Endothelial cell of umbilical vein (primary cell): ENCODE results near the gene GFPT2. TPM values are rescaled to one million over a fixed set of nuclear protein-coding genes. Genes with fewer than 3 reads are reported as not detected.

Source experiments
- BruUV-seq: library from RNA; stranded (reverse); fragments of 400-500 nt; replicated peaks from 2 replicates; lab custom pipeline; 2021; lab: Mats Ljungman, UMichigan
- CTCF ChIA-PET: fragments of 300-600, 350-600 bp; sonication (Branson Sonifier 250); formaldehyde crosslinking; loops from one replicate; lab custom pipeline; 2021; ENCODE audit warnings: antibody characterized with exemption, inconsistent platforms; lab: Charles Lee
- POLR2A ChIA-PET: fragments of 300-600, 350-600 bp; sonication (Branson Sonifier 250); formaldehyde crosslinking; loops from one replicate; lab custom pipeline; 2021; ENCODE audit warnings: antibody characterized with exemption, inconsistent platforms; lab: Charles Lee
- DNase-seq: peaks from one replicate; pipeline ENCODE4 v3.0.0-alpha.2; 2011; ENCODE audit warnings: low read depth, low spot score
- FAIRE-seq: peaks from 2 replicates; lab custom pipeline; 2011; peaks lifted over from hg19 to GRCh38; lab: Jason Lieb, UNC
- H2AFZ ChIP-seq: 2 replicates; pipeline ENCODE4 v1.6.0; 2012; ENCODE audit warnings: low read depth, low read length, control low read depth, inconsistent platforms
- H3K27ac ChIP-seq: 2 replicates; pipeline ENCODE4 v1.5.1; 2011; ENCODE audit warnings: low read depth, mild to moderate bottlenecking, control low read depth, low read length, moderate library complexity; ENCODE audit not compliant: insufficient read depth
- H3K27me3 ChIP-seq, 2 experiments: 2 replicates each; pipeline versions ENCODE4 v1.6.0 to v1.6.1; 2011; ENCODE audit warnings: low read length in 2 of 2, mixed read lengths in 1 of 2; ENCODE audit not compliant: control insufficient read depth in 2 of 2, insufficient read depth in 2 of 2
- H3K36me3 ChIP-seq, 2 experiments: 2 replicates in 1 of 2; 3 replicates in 1 of 2; pipeline ENCODE4 v1.5.1; 2011; ENCODE audit warnings: low read length in 2 of 2, mild to moderate bottlenecking in 1 of 2, moderate library complexity in 1 of 2; ENCODE audit not compliant: control insufficient read depth in 2 of 2, insufficient read depth in 2 of 2; ENCODE audit errors: extremely low read depth in 1 of 2
- H3K4me1 ChIP-seq: 3 replicates; pipeline ENCODE4 v1.5.1; 2011; ENCODE audit warnings: mild to moderate bottlenecking, low read length; ENCODE audit not compliant: control insufficient read depth, insufficient read depth; ENCODE audit errors: extremely low read depth
- H3K4me2 ChIP-seq: 2 replicates; pipeline ENCODE4 v1.6.1; 2011; ENCODE audit warnings: low read length, control low read depth, mixed read lengths; ENCODE audit not compliant: insufficient read depth
- H3K4me3 ChIP-seq, 3 experiments: fragments of 200-600 bp in 1 of 3; sonication (generic), shearing (Covaris generic) in 1 of 3; replicated peaks in 1 of 3; 2 replicates each; pipeline ENCODE4 v1.5.1; 2011 to 2016; ENCODE audit warnings: control low read depth in 3 of 3, low read length in 3 of 3, mild to moderate bottlenecking in 2 of 3, inconsistent platforms in 1 of 3, low read depth in 1 of 3, moderate library complexity in 1 of 3; ENCODE audit not compliant: insufficient read depth in 1 of 3
- H3K79me2 ChIP-seq: 2 replicates; pipeline ENCODE4 v1.6.0; 2012; ENCODE audit warnings: low read length, inconsistent platforms; ENCODE audit not compliant: control insufficient read depth, insufficient read depth
- H3K9ac ChIP-seq: replicated peaks from 2 replicates; pipeline ENCODE3; 2011; ENCODE audit warnings: low read length, control low read depth; ENCODE audit not compliant: insufficient read depth; ENCODE audit errors: extremely low read depth
- H3K9me1 ChIP-seq: replicated peaks from 3 replicates; pipeline ENCODE4 v1.6.0; 2011; ENCODE audit warnings: mild to moderate bottlenecking, low read length; ENCODE audit not compliant: control insufficient read depth, insufficient read depth; ENCODE audit errors: extremely low read depth
- H3K9me3 ChIP-seq: replicated peaks from 2 replicates; pipeline ENCODE4 v1.5.1; 2012; ENCODE audit warnings: low read length, inconsistent platforms; ENCODE audit not compliant: control insufficient read depth, insufficient read depth
- H4K20me1 ChIP-seq: replicated peaks from 2 replicates; pipeline ENCODE3; 2011; ENCODE audit warnings: mild to moderate bottlenecking, low read length; ENCODE audit not compliant: control insufficient read depth, insufficient read depth; ENCODE audit errors: extremely low read depth
- EZH2 ChIP-seq: IDR thresholded peaks from 2 replicates; pipeline ENCODE4 v1.6.1; 2012; ENCODE audit warnings: borderline replicate concordance, low read depth, mild to moderate bottlenecking, moderate library complexity, low read length, inconsistent platforms; ENCODE audit not compliant: severe bottlenecking
- FOS ChIP-seq: IDR thresholded peaks from 2 replicates; pipeline ENCODE4 v1.6.1; 2011; ENCODE audit warnings: mild to moderate bottlenecking, low read length, moderate library complexity, borderline replicate concordance; ENCODE audit not compliant: insufficient read depth
- GATA2 ChIP-seq: IDR thresholded peaks from 2 replicates; pipeline ENCODE4 v1.7.0; 2011; ENCODE audit warnings: low read depth, mild to moderate bottlenecking, moderate library complexity, mixed read lengths, low read length; ENCODE audit not compliant: insufficient read length, insufficient read depth
- JUN ChIP-seq: IDR thresholded peaks from 2 replicates; pipeline ENCODE4 v1.6.1; 2011; ENCODE audit warnings: borderline replicate concordance, low read depth; ENCODE audit not compliant: insufficient read length, insufficient read depth
- MYC ChIP-seq: IDR thresholded peaks from one replicate; pipeline ENCODE4 v1.6.1; 2011; ENCODE audit warnings: mild to moderate bottlenecking, low read depth, low read length
- POLR2A ChIP-seq: IDR thresholded peaks from 2 replicates; pipeline ENCODE4 v1.6.1; 2012; ENCODE audit warnings: low read depth, mild to moderate bottlenecking, control low read depth, low read length
- POLR2AphosphoS5 ChIP-seq: IDR thresholded peaks from 2 replicates; pipeline ENCODE4 v1.6.1; 2012; ENCODE audit warnings: low read depth, mild to moderate bottlenecking, control low read depth, low read length, moderate library complexity; ENCODE audit not compliant: insufficient read depth
- dilution Hi-C: fragments of 300-500 bp; cut with MboI; formaldehyde crosslinking; loops from one replicate; pipeline ENCODE4 v1.15.0; 2019; ENCODE audit warnings: low sequenced_read_pairs; ENCODE audit not compliant: extremely low pct_ligation_motif_present
- intact Hi-C: fragments of 100-400 bp; cut with micrococcal nuclease; formaldehyde crosslinking; loops from one replicate; pipeline ENCODE4 v1.10.0; 2022
- polyA plus RNA-seq, 4 experiments: library from polyadenylated mRNA; depleted of rRNA in 3 of 4; stranded (reverse) in 3 of 4; unstranded in 1 of 4; fragments of >200 nt; gene quantifications; 2 replicates each; pipeline versions ENCODE4 v1.2.1 to v1.2.3, GENCODE V29; 2011 to 2012; ENCODE audit warnings: missing spikeins in 1 of 4
- total RNA-seq: library from RNA; stranded (reverse); gene quantifications from 2 replicates; pipeline ENCODE4 v1.2.3, GENCODE V29; 2021
- TF ChIP-seq, protein P1 (sequence below): IDR thresholded peaks from 2 replicates; pipeline ENCODE4 v1.6.1; 2011; ENCODE audit not compliant: insufficient read depth, insufficient read length
- TF ChIP-seq, protein P2 (sequence below), 2 donors: IDR thresholded peaks; 1 replicate in 1 of 2; 2 replicates in 1 of 2; pipeline ENCODE4 v1.5.1; 2011; ENCODE audit warnings: low read length in 2 of 2, mild to moderate bottlenecking in 2 of 2, moderate library complexity in 2 of 2, control low read depth in 1 of 2, inconsistent platforms in 1 of 2, low read depth in 1 of 2; ENCODE audit not compliant: insufficient read depth in 1 of 2; ENCODE audit errors: extremely low read depth in 1 of 2

Gene GFPT2
- total and polyA plus RNA-seq, 2 donors (not counting 3 experiments of a cell fraction or from before 2014, with no cell fraction given), result 4.3 to 4.5 TPM

DNA sequence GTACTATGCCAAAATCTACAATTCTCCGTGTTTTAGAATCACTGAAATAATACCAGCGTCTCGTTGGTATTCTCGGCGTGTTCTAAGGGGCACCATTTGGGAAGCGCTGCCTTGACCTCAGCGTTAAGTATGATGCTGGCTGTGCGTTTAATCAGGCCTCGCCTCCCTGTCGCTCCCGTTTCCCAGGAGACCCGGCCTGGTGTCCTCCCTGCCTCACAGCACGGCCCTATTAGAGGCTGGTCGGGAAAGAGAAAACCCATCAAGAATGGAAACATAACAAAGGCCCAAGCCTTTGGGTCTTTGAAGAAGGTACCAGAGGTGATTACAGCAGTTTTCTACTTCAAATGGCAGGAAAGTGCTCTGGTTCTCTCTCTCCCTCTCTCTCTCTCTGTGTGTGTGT is 30.0 kb downstream of the GFPT2 start:
- CTCF ChIA-PET, result interaction anchor here (2.3 kb wide), 1 partner anchor 7 kb away, joined by 15 read pairs; no protein-coding TSS in a partner anchor
- no peak overlapping the region for H3K4me3 ChIP-seq
- no TSS peak for BruUV-seq
- intact Hi-C loops, result no loop called here
- H3K27ac ChIP-seq, result no peak overlapping the region
- dilution Hi-C loops, result no loop called here
- no peaks in the 10 kb centered on the region for H3K4me1 ChIP-seq
- no peaks in the 10 kb centered on the region for H3K9me1 ChIP-seq
- H3K36me3 ChIP-seq, result no peaks in the 10 kb centered on the region
- POLR2A ChIA-PET, result no interaction called here
- no peaks in the 10 kb centered on the region for H4K20me1 ChIP-seq
- no peaks in the 10 kb centered on the region for H3K9me3 ChIP-seq
- no peaks in the 10 kb centered on the region for H3K27me3 ChIP-seq
- FAIRE-seq, result no peak
- TF ChIP-seq, protein P1, sequence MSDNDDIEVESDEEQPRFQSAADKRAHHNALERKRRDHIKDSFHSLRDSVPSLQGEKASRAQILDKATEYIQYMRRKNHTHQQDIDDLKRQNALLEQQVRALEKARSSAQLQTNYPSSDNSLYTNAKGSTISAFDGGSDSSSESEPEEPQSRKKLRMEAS, result no peak
- TF ChIP-seq, protein P2, sequence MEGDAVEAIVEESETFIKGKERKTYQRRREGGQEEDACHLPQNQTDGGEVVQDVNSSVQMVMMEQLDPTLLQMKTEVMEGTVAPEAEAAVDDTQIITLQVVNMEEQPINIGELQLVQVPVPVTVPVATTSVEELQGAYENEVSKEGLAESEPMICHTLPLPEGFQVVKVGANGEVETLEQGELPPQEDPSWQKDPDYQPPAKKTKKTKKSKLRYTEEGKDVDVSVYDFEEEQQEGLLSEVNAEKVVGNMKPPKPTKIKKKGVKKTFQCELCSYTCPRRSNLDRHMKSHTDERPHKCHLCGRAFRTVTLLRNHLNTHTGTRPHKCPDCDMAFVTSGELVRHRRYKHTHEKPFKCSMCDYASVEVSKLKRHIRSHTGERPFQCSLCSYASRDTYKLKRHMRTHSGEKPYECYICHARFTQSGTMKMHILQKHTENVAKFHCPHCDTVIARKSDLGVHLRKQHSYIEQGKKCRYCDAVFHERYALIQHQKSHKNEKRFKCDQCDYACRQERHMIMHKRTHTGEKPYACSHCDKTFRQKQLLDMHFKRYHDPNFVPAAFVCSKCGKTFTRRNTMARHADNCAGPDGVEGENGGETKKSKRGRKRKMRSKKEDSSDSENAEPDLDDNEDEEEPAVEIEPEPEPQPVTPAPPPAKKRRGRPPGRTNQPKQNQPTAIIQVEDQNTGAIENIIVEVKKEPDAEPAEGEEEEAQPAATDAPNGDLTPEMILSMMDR (IDR thresholded peaks at IDR 0.05; ENCODE audit: extremely low read depth in 1 of 2, insufficient read depth in 1 of 2, low read depth in 1 of 2, low read length in 2 of 2), result no peak
- TF ChIP-seq POLR2A (no peak), POLR2AphosphoS5 (no peak), FOS (no peak), JUN (no peak), MYC (no peak), GATA2 (no peak), EZH2 (no peak)
- DNase-seq, result no peak
- no peak overlapping the region for H2AFZ ChIP-seq
- H3K4me2 ChIP-seq, result no peak overlapping the region
- H3K79me2 ChIP-seq, result no peaks in the 10 kb centered on the region
- no peak overlapping the region for H3K9ac ChIP-seq
